GM12875 (cell line): Measurements from ENCODE around the gene FBLN2.

Experiments used
- H3K4me3 ChIP-seq: one replicate; pipeline ENCODE4 v1.5.1; 2011; ENCODE audit warnings: low read depth, low read length, control low read depth
- CTCF ChIP-seq: IDR thresholded peaks from 2 replicates; pipeline ENCODE4 v1.5.1; 2011; ENCODE audit warnings: low read depth, mild to moderate bottlenecking, control low read depth, inconsistent platforms, low read length, moderate library complexity, borderline replicate concordance; ENCODE audit not compliant: insufficient read depth

FBLN2 gene

GRCh38 chr3:13652728-13653127 lies 103.8 kb downstream of the FBLN2 start:
- no peak for TF ChIP-seq CTCF
- H3K4me3 ChIP-seq = no peak overlapping the region

- no peak for TF ChIP-seq CTCF
- H3K4me3 ChIP-seq = no peak overlapping the region
These were observed 104.8 kb downstream of the FBLN2 start for GRCh38 chr3:13653631-13654279.

- no peak for TF ChIP-seq CTCF
- no peak overlapping the region for H3K4me3 ChIP-seq
These were observed 105.6 kb downstream of the FBLN2 start for GRCh38 chr3:13654330-13655060.

GRCh38 chr3:13655061-13655913 lies 106.4 kb downstream of the FBLN2 start:
- H3K4me3 ChIP-seq = no peak overlapping the region
- TF ChIP-seq CTCF = peak; percentile 53; the same call in 1 of the 2 replicates

- H3K4me3 ChIP-seq = no peak overlapping the region
- no peak for TF ChIP-seq CTCF
These were observed 107.8 kb downstream of the FBLN2 start for GRCh38 chr3:13656584-13657301.

GRCh38 chr3:13657660-13658435 lies 108.9 kb downstream of the FBLN2 start:
- H3K4me3 ChIP-seq = no peak overlapping the region
- TF ChIP-seq CTCF = peak; percentile 92
